Lower lobe of right lung (tissue), 2 donors: ENCODE results near the gene POU6F2. TPM values are rescaled to one million over a fixed set of nuclear protein-coding genes. Genes with fewer than 3 reads are reported as not detected.

Experiments
- ATAC-seq, 2 donors: fragments of 200-7000 bp; cut with Tn5 transposase; one replicate each; pipeline ENCODE4 v1.9.1; 2020 to 2022; ENCODE audit warnings: mild to moderate bottlenecking in 2 of 2, moderate library complexity in 2 of 2
- DNase-seq: peaks from one replicate; pipeline ENCODE4 v3.0.0-alpha.2; 2020
- H3K27ac ChIP-seq: fragments of 200-600 bp; one replicate; pipeline ENCODE4 v1.8.0; 2022
- H3K27me3 ChIP-seq: fragments of 200-600 bp; one replicate; pipeline ENCODE4 v1.8.0; 2022; ENCODE audit warnings: low read depth
- H3K36me3 ChIP-seq: fragments of 200-600 bp; one replicate; pipeline ENCODE4 v1.8.0; 2022; ENCODE audit warnings: mild to moderate bottlenecking
- H3K4me1 ChIP-seq: fragments of 200-600 bp; one replicate; pipeline ENCODE4 v1.8.0; 2022
- H3K4me3 ChIP-seq: fragments of 200-600 bp; one replicate; pipeline ENCODE4 v1.8.0; 2022; ENCODE audit warnings: mild to moderate bottlenecking
- H3K9me3 ChIP-seq: fragments of 200-600 bp; one replicate; pipeline ENCODE4 v1.8.0; 2022
- CTCF ChIP-seq: fragments of 200-600 bp; IDR thresholded peaks from one replicate; pipeline ENCODE4 v1.8.0; 2022; ENCODE audit warnings: antibody characterized with exemption, mild to moderate bottlenecking
- intact Hi-C: fragments of 100-400 bp; cut with DNase I; formaldehyde crosslinking; loops from one replicate; pipeline ENCODE4 v1.11.0; 2022
- total RNA-seq: library from RNA; stranded (reverse); fragmentation: NEBNext Ultra II Directional; extraction: Animal tissue kit (Norgen Biotek cat#: 25700); gene quantifications from one replicate; pipeline ENCODE4 v1.2.1, GENCODE V29; 2021
- donor health status: DM: no; HTN: yes; CAD: no; lungs with severe emphysema.

Gene POU6F2
- total RNA-seq, 1 donor from 2014 or later, result not detected

DNA sequence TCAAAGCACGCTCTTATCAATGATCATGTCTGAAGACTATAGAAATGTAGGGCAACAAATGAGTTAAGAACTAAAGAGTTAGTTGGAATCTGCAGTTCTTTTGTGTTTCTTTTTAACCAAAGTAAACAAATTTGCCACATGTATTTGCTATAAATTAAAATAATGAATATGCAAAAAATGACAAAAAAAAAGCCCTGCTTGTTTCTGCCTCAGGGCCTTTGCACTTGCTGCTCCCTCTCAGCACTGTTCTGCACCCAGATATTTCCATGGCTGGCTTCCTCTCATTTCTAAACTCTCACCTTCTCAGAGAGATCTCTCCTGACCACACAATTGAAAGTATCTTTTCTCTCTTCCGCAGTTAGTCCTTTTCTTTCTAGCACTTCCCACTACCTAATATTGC, 406.7 kb downstream of the POU6F2 start:
- intact Hi-C loops, result no loop called here
- no peaks in the 10 kb centered on the region for H3K36me3 ChIP-seq

GRCh38 chr7:39386718-39387117, 409.0 kb downstream of the POU6F2 start:
- DNase-seq (no peak), ATAC-seq (no peak)
- intact Hi-C loops, result no loop called here
- no peak overlapping the region for H3K4me3 ChIP-seq
- H3K36me3 ChIP-seq, result no peaks in the 10 kb centered on the region
- TF ChIP-seq CTCF, result no peak
- no peak overlapping the region for H3K27ac ChIP-seq
- H3K27me3 ChIP-seq, result no peaks in the 10 kb centered on the region
- no peaks in the 10 kb centered on the region for H3K4me1 ChIP-seq
- H3K9me3 ChIP-seq, result no peaks in the 10 kb centered on the region

More for the DNA sequence above, 406.7 kb downstream of the POU6F2 start:
- Histone ChIP-seq H3K27me3 (no peaks in the 10 kb centered on the region), H3K4me3 (no peak overlapping the region), H3K4me1 (no peaks in the 10 kb centered on the region), H3K9me3 (no peaks in the 10 kb centered on the region), H3K27ac (no peak overlapping the region)
- TF ChIP-seq CTCF, result no peak
- ATAC-seq (no peak), DNase-seq (no peak)

DNA sequence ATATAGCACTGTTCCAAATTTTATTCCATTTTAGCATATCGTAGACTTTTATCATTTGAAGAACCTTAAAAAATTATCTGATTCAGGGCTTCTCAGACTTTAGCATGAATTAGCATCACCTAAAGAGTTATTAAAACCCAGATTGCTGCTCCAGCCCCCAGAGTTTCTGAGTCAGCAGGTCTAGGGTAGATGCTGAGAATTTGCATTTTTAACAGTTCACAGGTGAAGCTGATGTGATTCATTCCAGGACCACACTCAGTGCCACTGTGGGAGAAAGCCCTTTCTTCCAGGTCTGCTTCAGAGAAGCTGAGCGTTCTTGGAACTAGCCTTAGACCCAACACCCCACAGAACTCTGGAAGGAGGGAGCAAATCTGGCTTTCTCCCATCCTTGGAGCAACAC, 414.4 kb downstream of the POU6F2 start:
- ATAC-seq (no peak), DNase-seq (no peak)
- Histone ChIP-seq H3K9me3 (no peaks in the 10 kb centered on the region), H3K27ac (no peak overlapping the region), H3K27me3 (peaks cover 4% of the 10 kb centered on the region), H3K36me3 (no peaks in the 10 kb centered on the region), H3K4me3 (no peak overlapping the region), H3K4me1 (no peaks in the 10 kb centered on the region)
- no peak for TF ChIP-seq CTCF
- intact Hi-C loops, result no loop called here

DNA sequence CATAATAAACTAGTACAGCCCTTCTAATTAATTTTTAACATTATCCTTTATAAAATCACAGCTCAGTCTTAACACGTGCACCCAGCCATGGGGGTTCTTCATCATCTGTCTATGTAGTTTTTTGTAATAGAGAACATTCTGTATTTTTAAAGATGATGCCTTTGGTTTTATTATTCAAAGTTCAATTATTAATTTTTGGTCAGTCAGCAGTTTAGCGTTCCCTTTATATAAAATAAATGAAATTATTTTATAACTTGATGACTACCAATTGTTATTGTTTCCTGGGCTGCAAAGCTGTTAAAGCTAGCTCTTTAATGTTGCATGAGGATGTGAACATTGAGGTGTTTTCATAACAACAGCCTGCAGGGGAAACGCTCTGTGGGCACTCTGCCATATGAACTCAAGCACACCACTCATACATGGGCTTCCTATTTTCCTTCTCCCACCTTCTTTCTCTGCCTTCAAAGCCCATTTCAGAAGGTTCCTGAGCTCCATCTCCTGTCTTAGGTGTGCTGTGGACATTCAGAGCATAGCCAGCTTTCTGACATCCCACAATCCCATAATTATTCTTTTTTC, 416.5 kb downstream of the POU6F2 start:
- intact Hi-C loops, result no loop called here
- H3K4me1 ChIP-seq, result no peaks in the 10 kb centered on the region
- DNase-seq, result no peak
- H3K36me3 ChIP-seq, result no peaks in the 10 kb centered on the region
- ATAC-seq, result no peak
- peaks cover 4% of the 10 kb centered on the region for H3K27me3 ChIP-seq
- H3K9me3 ChIP-seq, result no peaks in the 10 kb centered on the region
- no peak overlapping the region for H3K27ac ChIP-seq
- H3K4me3 ChIP-seq, result no peak overlapping the region
- TF ChIP-seq CTCF, result no peak

GRCh38 chr7:39399458-39399857, 421.7 kb downstream of the POU6F2 start:
- ATAC-seq, result no peak
- no peaks in the 10 kb centered on the region for H3K27me3 ChIP-seq
- intact Hi-C loops, result no loop called here
- no peak for TF ChIP-seq CTCF
- no peaks in the 10 kb centered on the region for H3K9me3 ChIP-seq
- DNase-seq, result no peak
- H3K4me1 ChIP-seq, result no peaks in the 10 kb centered on the region
- no peak overlapping the region for H3K4me3 ChIP-seq
- H3K36me3 ChIP-seq, result no peaks in the 10 kb centered on the region
- H3K27ac ChIP-seq, result no peak overlapping the region

- intact Hi-C loops, result no loop called here
- no peak for ATAC-seq
- no peak for TF ChIP-seq CTCF
These were observed 422.3 kb downstream of the POU6F2 start for GRCh38 chr7:39399986-39400385.

More at GRCh38 chr7:39399986-39400385, 422.3 kb downstream of the POU6F2 start:
- Histone ChIP-seq H3K27ac (no peak overlapping the region), H3K36me3 (no peaks in the 10 kb centered on the region), H3K4me3 (no peak overlapping the region), H3K4me1 (no peaks in the 10 kb centered on the region), H3K9me3 (no peaks in the 10 kb centered on the region), H3K27me3 (no peaks in the 10 kb centered on the region)
- DNase-seq, result no peak
